GM12873 (cell line): ENCODE measurements around the gene MACROD1.

ENCODE experiments used
- TF ChIP-seq, protein P1 (sequence below): IDR thresholded peaks from 2 replicates; pipeline ENCODE4 v1.5.1; 2012; ENCODE audit warnings: low read depth, mild to moderate bottlenecking, moderate library complexity, low read length, control low read depth; ENCODE audit not compliant: insufficient read depth; ENCODE audit errors: missing control alignments

The MACROD1 gene

DNA sequence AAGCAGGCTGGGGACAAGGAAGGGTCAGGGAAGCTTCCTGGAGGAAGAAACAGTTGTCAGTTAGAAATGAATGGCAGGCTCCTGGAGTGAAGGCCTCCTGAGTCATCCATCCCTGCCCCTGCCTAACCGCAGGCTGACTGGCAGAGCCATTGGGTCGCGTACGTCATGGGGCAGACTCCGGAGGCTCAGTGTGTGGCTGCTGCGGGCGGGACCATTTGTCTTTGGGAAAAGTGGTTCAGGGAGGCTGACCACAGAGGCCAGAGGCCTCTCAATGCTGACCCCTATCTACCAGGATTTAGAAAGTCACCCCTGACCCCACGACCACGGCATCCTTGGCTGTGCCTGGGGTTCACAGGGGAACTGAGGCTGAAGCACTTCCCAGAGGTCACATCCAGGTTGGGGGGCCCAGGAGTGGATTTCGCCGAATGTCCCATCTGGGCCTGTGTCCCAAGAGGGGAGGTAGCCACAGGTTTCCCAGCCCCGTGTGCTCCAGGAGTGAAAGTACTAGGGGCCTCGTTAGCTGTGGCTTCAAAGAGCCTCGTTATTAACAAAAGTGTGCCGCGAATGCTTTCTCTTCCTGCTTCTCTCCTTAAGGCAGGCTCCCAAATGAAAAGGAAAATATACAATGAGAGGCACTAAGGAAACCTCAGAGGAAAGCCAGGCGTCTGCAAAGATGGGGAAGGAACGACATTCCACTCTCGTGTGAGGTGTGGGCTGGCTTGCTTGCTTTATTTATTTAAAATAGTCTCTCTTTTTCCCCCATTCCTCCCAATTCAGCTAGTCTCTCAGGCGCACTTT is 71.3 kb downstream of the MACROD1 start:
- TF ChIP-seq, protein P1, sequence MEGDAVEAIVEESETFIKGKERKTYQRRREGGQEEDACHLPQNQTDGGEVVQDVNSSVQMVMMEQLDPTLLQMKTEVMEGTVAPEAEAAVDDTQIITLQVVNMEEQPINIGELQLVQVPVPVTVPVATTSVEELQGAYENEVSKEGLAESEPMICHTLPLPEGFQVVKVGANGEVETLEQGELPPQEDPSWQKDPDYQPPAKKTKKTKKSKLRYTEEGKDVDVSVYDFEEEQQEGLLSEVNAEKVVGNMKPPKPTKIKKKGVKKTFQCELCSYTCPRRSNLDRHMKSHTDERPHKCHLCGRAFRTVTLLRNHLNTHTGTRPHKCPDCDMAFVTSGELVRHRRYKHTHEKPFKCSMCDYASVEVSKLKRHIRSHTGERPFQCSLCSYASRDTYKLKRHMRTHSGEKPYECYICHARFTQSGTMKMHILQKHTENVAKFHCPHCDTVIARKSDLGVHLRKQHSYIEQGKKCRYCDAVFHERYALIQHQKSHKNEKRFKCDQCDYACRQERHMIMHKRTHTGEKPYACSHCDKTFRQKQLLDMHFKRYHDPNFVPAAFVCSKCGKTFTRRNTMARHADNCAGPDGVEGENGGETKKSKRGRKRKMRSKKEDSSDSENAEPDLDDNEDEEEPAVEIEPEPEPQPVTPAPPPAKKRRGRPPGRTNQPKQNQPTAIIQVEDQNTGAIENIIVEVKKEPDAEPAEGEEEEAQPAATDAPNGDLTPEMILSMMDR = no peak

DNA sequence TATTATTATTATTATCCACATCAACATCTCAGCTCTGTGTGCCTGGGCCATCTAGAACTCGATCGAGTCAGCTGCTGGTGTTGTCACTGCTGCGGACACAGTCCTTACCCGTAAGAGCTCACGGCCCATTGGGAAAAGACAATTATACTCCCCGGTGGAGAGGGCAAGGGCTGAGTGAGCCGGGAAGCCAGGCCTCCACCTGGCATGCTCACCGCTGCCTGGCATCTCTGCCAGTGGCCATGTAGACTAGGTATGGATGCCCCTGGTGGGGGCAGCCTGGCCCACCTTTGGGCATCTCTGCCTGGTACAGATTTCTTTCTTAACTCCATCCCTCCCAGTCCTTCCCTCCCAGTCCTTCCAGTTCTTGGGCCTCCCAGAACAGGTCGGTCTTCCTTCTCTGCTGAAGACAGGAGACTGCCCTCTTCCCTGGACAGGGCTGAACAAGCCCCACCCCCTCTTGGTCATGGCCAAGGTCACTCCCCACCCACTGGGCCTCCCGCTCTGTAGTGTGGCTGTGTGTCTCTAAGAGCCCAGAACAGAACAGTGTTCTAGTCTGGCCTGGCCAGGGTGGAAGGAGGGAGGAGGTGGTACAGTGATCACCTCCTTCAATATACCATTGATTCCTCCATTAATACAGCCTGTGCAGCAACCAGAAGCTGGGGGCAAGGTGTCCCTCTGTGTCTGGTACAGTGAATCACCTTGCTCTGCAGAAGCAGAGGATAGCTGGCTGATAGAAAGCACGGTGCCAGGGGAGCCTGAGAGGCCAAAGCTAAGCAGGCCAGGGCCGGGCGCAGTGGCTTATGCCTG is 72.5 kb downstream of the MACROD1 start:
- TF ChIP-seq, protein P1 = no peak

DNA sequence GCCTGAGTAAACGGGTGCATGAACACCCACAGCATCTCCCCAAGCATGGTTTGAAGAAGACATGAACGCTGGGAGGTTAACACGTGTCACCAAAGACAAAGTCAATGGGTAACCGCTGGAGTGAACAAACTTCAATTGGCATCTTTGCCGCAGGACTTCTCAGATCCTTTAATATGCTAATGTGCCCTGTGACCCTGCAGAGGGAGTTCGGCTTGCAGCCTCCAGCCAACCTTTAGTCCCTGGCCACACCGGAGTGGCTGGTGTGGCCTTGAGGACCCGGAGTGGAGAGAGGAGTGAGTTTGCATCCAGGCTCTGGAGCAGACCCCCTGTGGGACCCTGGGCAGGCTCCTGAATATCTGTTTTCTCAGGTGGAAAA is 73.2 kb downstream of the MACROD1 start:
- TF ChIP-seq, protein P1 = no peak

DNA sequence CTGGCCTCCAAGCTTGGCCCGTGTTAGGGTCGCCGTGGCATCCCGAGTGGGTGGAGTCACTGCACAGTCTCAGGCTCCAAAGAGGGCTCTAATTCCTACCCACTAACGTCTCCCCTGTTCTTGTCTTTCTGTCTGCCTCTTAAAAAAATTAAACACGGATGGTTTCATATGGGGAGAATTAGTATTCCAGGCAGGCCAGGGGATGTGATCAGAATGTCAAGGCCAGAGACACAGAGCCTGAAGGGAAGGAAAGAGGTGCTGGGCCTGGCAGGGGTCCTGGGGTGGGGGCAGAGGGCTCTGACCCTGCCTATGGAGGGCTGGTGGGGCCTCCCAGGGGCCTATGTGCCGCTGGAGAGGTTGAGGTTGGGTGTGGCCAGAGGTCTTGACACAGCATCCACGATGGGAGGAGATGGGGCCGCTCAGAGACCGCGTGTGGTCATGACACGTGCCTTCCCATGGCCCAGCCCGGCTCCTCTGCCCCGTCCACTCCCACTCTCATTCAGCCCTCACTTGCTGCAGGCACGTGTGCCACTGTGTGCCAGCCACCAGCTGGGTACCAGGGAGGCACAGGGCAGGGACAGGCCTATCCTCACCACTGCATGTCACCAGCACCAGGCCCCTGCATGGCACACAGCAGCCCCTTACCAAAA is 73.7 kb downstream of the MACROD1 start:
- TF ChIP-seq, protein P1 = no peak

DNA sequence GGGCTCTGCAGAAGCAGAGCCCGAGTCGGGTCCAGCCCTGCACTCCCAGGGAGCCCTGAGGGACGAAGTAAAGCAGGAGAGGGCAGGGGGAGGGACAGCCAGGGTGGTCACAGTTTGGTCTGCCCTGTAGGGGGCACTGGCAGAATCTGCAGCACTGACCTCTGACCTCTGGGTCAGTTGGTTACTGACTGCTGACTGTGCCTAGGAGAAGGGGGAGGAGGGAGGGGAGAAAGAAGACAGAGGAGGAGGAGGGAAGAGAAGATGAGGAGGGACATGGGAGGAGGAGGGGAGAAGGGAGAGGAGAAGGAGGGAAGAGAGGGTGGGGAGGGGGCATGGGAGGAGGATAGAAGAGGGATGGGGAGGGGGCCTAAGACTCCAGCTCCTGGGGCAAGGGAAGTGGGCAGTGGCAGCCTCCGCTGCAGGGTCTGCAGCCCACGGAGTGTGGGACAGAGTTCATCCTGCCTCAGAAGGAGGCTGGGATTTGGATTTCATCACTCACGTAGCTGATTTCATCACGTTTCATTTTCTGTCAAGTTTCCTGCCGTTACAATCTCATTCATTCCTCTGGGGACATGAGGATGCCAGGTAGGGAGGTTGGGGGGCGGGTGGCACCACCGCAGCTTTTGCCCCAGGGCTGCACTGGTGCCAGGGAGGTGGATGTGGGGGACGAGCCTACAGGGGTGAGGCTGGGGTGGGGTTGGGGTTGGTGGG is 75.0 kb downstream of the MACROD1 start:
- TF ChIP-seq, protein P1 = no peak

DNA sequence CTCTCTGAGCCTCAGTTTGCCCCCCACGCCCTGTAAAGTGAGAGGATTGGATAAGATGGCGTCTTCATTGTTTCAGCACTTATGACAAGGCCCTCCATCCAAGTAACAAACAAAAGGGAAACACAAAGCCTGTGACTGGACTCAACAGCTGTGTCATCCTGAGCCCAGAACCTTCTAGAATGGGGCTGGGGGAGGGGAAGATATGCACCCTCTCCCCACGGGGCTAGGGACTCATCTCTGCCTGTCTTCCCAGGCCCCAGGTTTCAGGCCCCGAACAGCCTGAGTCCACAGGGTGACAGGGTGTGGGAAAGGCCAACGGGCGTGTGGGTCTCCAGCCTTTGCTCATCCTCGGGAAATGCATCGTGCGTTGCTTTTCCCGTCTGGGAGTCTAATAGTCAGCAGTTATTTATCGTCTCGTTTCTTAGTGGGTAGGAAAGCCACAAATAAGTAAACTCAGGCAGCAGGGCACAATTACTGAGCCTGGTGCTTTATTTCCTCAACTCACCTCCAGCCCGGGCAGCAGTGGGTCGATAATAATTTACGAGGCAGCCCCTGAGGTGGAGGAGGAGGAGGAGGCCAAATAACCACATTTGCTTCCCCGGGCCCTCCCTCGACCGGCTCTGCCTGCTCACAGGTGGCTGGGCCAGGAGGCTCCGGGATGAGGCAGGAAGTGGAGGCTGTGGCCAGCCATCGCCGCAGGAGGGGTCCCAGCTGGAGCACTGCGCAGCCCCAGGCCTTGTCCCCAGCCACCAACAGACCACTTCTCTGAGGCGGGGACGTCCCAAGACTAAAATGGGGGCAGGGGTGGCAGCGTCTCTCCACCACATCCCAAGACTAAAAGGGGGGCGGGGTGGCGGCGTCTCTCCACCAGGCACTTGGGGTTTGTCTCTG is 75.8 kb downstream of the MACROD1 start:
- TF ChIP-seq, protein P1 = no peak
